ENCODE results near the gene SLC34A3.

DNA sequence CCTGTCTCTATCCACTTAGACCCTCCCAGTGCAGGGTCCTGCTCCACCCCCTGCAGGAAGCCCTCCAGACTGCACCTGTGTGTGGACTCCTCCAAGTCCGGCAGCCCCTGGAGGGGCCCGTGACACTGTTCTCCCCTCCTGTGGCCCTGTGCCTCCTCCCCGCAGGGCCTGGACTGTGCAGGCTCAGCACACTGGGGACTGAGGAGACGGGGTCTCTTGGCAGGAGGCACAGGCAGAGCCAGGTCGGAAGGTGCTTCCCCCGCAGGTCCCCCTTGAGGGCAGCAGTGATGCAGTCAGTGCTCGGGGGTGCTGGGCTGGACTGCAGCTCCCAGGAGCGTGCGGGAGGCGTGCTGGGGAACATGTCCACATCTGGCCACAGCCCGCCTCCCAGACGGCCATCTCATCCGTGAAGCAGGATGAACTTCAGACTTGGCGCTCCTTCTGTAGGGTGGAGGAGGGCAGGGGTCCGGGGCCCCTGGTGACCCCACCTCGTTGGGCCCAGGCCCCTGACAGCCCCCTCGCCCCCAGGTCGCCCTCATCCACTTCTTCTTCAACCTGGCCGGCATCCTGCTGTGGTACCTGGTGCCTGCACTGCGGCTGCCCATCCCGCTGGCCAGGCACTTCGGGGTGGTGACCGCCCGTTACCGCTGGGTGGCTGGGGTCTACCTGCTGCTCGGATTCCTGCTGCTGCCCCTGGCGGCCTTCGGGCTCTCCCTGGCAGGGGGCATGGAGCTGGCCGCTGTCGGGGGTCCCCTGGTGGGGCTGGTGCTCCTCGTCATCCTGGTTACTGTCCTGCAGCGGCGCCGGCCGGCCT is 4.9 kb downstream of the SLC34A3 start:
- TF ChIP-seq, protein P1, sequence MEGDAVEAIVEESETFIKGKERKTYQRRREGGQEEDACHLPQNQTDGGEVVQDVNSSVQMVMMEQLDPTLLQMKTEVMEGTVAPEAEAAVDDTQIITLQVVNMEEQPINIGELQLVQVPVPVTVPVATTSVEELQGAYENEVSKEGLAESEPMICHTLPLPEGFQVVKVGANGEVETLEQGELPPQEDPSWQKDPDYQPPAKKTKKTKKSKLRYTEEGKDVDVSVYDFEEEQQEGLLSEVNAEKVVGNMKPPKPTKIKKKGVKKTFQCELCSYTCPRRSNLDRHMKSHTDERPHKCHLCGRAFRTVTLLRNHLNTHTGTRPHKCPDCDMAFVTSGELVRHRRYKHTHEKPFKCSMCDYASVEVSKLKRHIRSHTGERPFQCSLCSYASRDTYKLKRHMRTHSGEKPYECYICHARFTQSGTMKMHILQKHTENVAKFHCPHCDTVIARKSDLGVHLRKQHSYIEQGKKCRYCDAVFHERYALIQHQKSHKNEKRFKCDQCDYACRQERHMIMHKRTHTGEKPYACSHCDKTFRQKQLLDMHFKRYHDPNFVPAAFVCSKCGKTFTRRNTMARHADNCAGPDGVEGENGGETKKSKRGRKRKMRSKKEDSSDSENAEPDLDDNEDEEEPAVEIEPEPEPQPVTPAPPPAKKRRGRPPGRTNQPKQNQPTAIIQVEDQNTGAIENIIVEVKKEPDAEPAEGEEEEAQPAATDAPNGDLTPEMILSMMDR (conservative IDR thresholded peaks at IDR 0.05; ENCODE audit: low read length), result peak; percentile 36
- TF ChIP-seq EZH2phosphoT487 (IDR thresholded peaks at IDR 0.05; ENCODE audit: borderline replicate concordance, low read depth, low read length), result no peak
